ENCODE results near the gene COQ7.

Gene COQ7

GRCh38 chr16:19092653-19093410 is 25.4 kb downstream of the COQ7 start:
- no peak overlapping the region for H3K4me3 ChIP-seq (ENCODE audit: low read depth, low read length)
- no peak for DNase-seq (ENCODE audit: low read depth)
- TF ChIP-seq, protein P1, sequence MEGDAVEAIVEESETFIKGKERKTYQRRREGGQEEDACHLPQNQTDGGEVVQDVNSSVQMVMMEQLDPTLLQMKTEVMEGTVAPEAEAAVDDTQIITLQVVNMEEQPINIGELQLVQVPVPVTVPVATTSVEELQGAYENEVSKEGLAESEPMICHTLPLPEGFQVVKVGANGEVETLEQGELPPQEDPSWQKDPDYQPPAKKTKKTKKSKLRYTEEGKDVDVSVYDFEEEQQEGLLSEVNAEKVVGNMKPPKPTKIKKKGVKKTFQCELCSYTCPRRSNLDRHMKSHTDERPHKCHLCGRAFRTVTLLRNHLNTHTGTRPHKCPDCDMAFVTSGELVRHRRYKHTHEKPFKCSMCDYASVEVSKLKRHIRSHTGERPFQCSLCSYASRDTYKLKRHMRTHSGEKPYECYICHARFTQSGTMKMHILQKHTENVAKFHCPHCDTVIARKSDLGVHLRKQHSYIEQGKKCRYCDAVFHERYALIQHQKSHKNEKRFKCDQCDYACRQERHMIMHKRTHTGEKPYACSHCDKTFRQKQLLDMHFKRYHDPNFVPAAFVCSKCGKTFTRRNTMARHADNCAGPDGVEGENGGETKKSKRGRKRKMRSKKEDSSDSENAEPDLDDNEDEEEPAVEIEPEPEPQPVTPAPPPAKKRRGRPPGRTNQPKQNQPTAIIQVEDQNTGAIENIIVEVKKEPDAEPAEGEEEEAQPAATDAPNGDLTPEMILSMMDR (IDR thresholded peaks at IDR 0.05; ENCODE audit: low read depth, low read length, missing control alignments): no peak

DNA sequence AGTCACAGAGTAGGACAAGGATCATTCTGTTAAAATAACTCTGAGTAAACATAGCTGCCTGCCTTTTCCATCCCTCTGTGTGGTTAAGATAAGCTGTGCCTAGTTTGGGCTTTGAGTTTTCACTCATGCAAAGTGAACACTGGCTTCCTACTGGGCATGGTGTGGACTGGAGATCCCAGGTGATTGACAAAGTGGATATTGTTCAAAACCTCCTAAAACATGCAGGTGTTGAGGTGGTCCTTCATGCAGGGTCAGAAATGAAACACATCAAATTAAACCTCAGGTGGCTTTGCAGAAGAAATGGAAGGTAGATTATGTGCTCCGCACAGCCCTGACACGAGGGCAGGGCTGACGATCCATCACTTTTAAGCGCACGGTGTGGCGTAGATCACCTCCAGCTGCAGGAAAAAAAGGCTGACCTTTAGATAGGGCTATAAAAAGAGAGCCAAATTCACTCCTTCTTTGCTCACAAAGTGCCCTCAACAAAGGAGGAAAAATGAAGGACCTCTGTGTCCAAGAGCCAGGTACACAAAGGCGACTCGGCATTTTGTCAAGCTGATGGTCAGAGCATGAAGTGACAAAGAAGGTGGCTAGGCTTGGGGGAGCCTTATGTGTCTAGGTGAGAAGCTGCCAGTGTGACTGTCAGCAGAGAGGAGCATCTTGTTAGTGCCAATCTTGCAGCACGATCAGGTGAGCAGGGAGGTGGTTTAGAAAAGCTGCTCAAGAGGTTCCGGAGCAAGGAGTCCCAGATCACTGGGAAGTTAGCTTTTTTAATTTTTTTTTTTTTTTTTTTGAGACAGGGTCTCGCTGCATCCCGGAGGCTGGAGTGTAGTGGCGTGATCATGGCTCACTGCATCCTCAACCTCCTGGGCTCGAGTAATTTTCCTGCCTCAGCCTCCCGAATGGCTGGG is 26.5 kb downstream of the COQ7 start:
- H3K4me3 ChIP-seq (ENCODE audit: low read depth, low read length): no peak overlapping the region
- TF ChIP-seq, protein P1 (IDR thresholded peaks at IDR 0.05; ENCODE audit: low read depth, low read length, missing control alignments): no peak
- no peak for DNase-seq (ENCODE audit: low read depth)

- peak; percentile 49 for DNase-seq (ENCODE audit: low read depth)
- TF ChIP-seq, protein P1 (IDR thresholded peaks at IDR 0.05; ENCODE audit: low read depth, low read length, missing control alignments): no peak
- H3K4me3 ChIP-seq (ENCODE audit: low read depth, low read length): no peak overlapping the region
Observed at GRCh38 chr16:19094542-19095365, 27.3 kb downstream of the COQ7 start.

GRCh38 chr16:19095654-19096053 is 28.2 kb downstream of the COQ7 start:
- TF ChIP-seq, protein P1 (IDR thresholded peaks at IDR 0.05; ENCODE audit: low read depth, low read length, missing control alignments): no peak
- DNase-seq (ENCODE audit: low read depth): no peak

DNA sequence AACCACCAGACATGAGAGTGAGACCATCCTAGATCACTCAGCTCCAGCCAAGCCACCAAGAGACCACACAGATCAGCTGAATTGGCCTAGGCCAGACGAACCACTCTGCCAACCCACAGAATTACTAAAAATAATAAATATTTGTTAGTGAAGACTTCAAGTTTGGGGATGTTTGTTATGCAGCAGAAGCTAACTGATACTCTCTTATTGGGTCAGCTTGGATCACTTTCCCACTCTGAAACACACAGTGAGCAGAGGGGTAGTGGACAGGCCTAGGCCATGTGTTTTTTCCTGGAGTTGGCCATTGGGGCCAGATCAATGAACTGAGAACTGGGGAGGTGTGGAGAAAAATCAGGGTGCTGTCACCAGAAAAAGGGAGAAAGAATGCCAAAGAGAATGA is 30.8 kb downstream of the COQ7 start:
- TF ChIP-seq, protein P1 (IDR thresholded peaks at IDR 0.05; ENCODE audit: low read depth, low read length, missing control alignments): no peak

More at GRCh38 chr16:19095654-19096053, 28.2 kb downstream of the COQ7 start:
- H3K4me3 ChIP-seq (ENCODE audit: low read depth, low read length): no peak overlapping the region

GRCh38 chr16:19102187-19102872 is 34.9 kb downstream of the COQ7 start:
- DNase-seq (ENCODE audit: low read depth): no peak
- H3K4me3 ChIP-seq (ENCODE audit: low read depth, low read length): no peak overlapping the region
- TF ChIP-seq, protein P1 (IDR thresholded peaks at IDR 0.05; ENCODE audit: low read depth, low read length, missing control alignments): no peak

More for the DNA sequence above, 30.8 kb downstream of the COQ7 start:
- no peak for DNase-seq (ENCODE audit: low read depth)
- H3K4me3 ChIP-seq (ENCODE audit: low read depth, low read length): no peak overlapping the region
